Embryonic facial prominence (tissue), 1 donor: ENCODE data around the gene RAD1.

Experiments used
- DNase-seq: peaks from one replicate; pipeline ENCODE4 v3.0.0-alpha.2; 2016; ENCODE audit errors: extremely low spot score

The RAD1 gene

GRCh38 chr5:34916518-34916917, 1.2 kb upstream of the RAD1 start:
- no peak for DNase-seq

GRCh38 chr5:34915856-34916192, 520 bp upstream of the RAD1 start:
- no peak for DNase-seq

GRCh38 chr5:34914671-34915138, 599 bp downstream of the RAD1 start:
- no peak for DNase-seq

GRCh38 chr5:34913072-34913471, 2.2 kb downstream of the RAD1 start:
- no peak for DNase-seq

GRCh38 chr5:34905564-34905963, 9.7 kb downstream of the RAD1 start:
- no peak for DNase-seq

- DNase-seq: no peak
Observed at GRCh38 chr5:34903260-34903659, 12.0 kb downstream of the RAD1 start.

GRCh38 chr5:34900652-34901051, 14.7 kb downstream of the RAD1 start:
- no peak for DNase-seq

GRCh38 chr5:34899066-34899465, 16.2 kb downstream of the RAD1 start:
- DNase-seq: no peak

- DNase-seq: peak; percentile 81
Observed at GRCh38 chr5:34898258-34898895, 16.9 kb downstream of the RAD1 start.

GRCh38 chr5:34897646-34898045, 17.7 kb downstream of the RAD1 start:
- no peak for DNase-seq

- no peak for DNase-seq
Observed at GRCh38 chr5:34895641-34896419, 19.5 kb downstream of the RAD1 start.

- no peak for DNase-seq
Observed at GRCh38 chr5:34894716-34895115, 20.6 kb downstream of the RAD1 start.

- no peak for DNase-seq
Observed at GRCh38 chr5:34892414-34892813, 22.9 kb downstream of the RAD1 start.

- peak; percentile 76 for DNase-seq
Observed at GRCh38 chr5:34891981-34892380, 23.3 kb downstream of the RAD1 start.

- DNase-seq: no peak
Observed at GRCh38 chr5:34889394-34889793, 25.9 kb downstream of the RAD1 start.

- DNase-seq: no peak
Observed at GRCh38 chr5:34886392-34887119, 28.7 kb downstream of the RAD1 start.

- no peak for DNase-seq
Observed at GRCh38 chr5:34881246-34881645, 34.1 kb downstream of the RAD1 start.

- DNase-seq: no peak
Observed at GRCh38 chr5:34876275-34876674, 39.0 kb downstream of the RAD1 start.

GRCh38 chr5:34870382-34870781, 44.9 kb downstream of the RAD1 start:
- DNase-seq: no peak

- no peak for DNase-seq
Observed at GRCh38 chr5:34869256-34869655, 46.0 kb downstream of the RAD1 start.

- no peak for DNase-seq
Observed at GRCh38 chr5:34868791-34869190, 46.5 kb downstream of the RAD1 start.

GRCh38 chr5:34867660-34868059, 47.6 kb downstream of the RAD1 start:
- no peak for DNase-seq

- DNase-seq: no peak
Observed at GRCh38 chr5:34866989-34867471, 48.3 kb downstream of the RAD1 start.
